Measurements from ENCODE around the gene NOX3.

Gene NOX3

DNA sequence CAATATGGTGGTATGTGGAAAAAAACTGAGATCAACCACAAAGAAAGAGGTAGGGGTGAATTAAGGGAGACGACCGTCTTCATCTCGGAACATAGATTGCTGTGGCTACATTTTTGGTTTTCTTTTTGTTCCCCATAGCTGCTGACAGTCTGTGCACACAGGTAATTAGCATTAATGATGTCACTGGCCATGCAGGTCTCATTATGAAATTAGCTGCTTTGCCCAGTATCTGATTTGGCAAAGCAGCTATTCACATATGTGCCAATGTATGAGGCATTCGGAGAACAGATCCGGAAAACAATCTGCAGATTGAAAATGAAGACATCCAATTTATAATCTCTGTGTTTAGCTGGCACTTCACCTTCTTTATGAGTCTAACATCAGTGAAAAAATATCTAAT lies 13.1 kb downstream of the NOX3 start:
- TF ChIP-seq, protein P1, sequence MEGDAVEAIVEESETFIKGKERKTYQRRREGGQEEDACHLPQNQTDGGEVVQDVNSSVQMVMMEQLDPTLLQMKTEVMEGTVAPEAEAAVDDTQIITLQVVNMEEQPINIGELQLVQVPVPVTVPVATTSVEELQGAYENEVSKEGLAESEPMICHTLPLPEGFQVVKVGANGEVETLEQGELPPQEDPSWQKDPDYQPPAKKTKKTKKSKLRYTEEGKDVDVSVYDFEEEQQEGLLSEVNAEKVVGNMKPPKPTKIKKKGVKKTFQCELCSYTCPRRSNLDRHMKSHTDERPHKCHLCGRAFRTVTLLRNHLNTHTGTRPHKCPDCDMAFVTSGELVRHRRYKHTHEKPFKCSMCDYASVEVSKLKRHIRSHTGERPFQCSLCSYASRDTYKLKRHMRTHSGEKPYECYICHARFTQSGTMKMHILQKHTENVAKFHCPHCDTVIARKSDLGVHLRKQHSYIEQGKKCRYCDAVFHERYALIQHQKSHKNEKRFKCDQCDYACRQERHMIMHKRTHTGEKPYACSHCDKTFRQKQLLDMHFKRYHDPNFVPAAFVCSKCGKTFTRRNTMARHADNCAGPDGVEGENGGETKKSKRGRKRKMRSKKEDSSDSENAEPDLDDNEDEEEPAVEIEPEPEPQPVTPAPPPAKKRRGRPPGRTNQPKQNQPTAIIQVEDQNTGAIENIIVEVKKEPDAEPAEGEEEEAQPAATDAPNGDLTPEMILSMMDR (conservative IDR thresholded peaks at IDR 0.05; ENCODE audit: low read length) = no peak
- DNase-seq (ENCODE audit: low read depth) = no peak
- no peak overlapping the region for H3K4me3 ChIP-seq (ENCODE audit: low read length)

DNA sequence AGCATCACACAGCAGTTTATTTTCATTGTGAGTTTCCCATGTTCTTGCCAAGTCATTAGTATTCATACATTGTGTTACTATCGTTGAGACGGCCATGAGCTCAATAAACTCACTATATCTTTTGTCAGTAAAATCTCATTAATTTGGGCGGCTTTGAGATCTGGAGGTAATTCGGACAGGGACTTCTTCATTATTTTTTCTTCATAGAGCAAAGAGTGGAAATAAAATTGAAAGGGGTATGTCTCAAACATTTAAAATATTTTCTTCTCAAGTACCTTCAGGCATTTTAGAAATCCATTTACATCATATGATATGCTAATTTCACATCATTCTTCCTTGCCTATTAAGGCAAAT lies 14.6 kb downstream of the NOX3 start:
- DNase-seq (ENCODE audit: low read depth) = no peak
- TF ChIP-seq, protein P1 (conservative IDR thresholded peaks at IDR 0.05; ENCODE audit: low read length) = no peak
- no peak overlapping the region for H3K4me3 ChIP-seq (ENCODE audit: low read length)

DNA sequence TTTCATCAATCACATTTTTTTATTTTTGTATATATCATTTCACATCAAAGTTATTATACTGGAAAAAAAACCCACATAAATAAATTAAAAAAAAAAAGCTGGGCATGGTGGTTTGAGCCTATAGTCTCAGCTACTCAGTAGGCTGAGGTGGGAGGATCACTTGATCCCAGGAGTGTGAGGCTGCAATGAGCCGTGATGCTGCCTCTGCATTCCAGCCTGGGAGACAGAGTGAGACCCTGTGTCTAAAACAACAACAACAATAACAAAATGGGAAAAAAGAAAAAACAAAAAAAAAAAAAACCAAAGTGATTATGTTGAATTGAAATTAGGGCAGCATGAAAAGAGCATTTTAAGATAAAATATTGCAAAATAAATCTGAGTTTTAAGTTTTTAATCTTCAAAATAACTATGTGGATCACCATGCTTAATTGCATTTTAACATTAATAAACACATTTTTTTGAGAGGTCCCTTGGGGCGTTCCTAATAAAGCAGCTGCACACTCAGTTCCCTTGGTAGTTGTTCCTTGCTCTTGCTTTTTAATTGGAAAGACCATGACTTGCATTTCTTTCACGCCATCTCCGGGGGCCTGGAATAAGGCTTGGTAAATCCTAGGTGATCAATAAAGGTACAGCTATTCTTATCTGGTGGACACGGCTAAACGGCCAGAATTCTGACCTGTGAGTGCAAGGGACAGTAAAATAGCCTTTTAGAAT lies 15.1 kb downstream of the NOX3 start:
- TF ChIP-seq, protein P1 (conservative IDR thresholded peaks at IDR 0.05; ENCODE audit: low read length) = no peak
- H3K4me3 ChIP-seq (ENCODE audit: low read length) = no peak overlapping the region
- no peak for DNase-seq (ENCODE audit: low read depth)

DNA sequence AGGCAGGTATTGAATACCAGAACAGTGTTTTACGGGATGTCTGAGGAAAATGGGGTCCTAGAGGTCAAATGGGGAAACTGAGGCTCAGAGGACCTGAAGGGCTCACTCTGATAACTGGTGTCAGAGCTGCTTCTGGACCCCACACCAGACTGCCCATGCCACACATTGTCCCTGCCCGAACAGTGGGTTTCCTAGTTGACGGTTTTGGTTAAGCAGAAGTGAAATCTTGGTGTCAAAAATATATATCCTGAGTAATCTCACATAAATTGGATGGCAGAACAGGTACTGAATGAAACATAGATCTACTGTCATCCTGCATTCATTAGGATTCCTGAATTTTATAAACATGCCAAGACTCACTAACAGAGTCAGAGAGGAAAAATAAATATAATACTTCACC lies 16.3 kb downstream of the NOX3 start:
- H3K4me3 ChIP-seq (ENCODE audit: low read length) = no peak overlapping the region
- TF ChIP-seq, protein P1 (conservative IDR thresholded peaks at IDR 0.05; ENCODE audit: low read length) = no peak
- no peak for DNase-seq (ENCODE audit: low read depth)

DNA sequence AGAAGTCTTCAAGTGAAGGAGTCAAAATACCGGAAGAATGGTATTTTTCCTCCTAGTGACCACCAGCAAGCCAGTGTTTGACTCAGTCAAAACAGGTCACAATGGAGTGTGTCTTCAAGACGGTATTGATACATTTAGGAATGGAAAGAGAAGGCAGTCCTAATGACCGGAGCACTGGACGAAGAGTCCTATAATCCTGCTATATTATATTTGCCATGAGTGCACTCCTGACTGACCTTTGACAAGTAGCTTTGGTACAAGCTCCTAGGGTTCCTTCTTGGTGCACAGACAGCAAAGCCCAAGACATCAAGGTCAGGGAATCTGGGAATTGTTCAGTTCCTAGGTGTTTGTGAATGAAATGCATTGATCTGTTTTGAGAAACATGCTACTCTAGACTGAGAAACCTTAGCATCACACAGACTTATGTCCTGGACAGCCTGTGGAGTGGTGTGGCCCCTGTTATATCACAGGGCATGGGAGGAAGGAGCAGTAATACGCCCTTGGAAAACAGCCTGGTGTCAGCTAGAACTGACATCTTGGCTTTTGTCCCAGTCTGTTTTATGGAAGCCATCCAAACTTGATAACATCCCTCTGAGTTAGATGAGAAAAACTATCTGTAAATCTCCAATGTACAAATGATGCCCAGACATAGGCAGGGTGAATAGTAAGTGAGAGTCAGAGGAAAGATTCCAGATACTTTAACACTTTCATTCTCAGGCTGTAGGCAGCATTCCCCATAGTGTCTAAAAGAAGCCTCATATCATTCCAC lies 18.5 kb downstream of the NOX3 start:
- no peak for DNase-seq (ENCODE audit: low read depth)

DNA sequence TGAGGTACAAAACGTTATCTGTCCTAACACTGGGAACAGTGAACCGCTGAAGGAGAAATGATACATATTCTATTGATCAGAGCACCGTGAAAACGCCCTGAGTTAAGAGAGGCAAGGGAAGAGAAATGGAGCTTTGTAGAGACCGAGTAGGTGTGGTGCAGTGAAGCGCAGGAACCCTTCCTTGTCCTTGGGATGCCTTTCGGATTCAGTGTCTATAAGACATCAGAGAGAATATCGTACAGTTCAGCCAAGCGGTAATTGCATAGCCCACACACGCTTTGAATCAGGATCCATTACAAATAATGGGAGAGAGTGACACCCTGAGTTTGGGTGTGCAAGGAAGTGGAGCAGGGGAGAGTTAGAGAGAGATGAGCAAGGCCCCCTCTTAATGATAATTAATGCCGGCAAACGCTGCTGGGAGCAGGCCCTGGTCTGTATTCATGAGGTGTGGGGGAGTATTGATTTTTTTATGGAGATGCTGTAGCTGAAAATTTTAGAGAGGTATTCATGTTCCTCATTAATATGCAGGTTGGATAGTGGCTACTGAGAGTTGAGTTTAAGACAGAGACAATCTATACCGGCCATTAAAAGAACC lies 20.7 kb downstream of the NOX3 start:
- no peak overlapping the region for H3K4me3 ChIP-seq (ENCODE audit: low read length)
- TF ChIP-seq, protein P1 (conservative IDR thresholded peaks at IDR 0.05; ENCODE audit: low read length) = no peak
- no peak for DNase-seq (ENCODE audit: low read depth)

More for the DNA sequence above, 18.5 kb downstream of the NOX3 start:
- TF ChIP-seq, protein P1 (conservative IDR thresholded peaks at IDR 0.05; ENCODE audit: low read length) = no peak
- no peak overlapping the region for H3K4me3 ChIP-seq (ENCODE audit: low read length)
